ENCODE data around the gene ARID2.
A peak's percentile ranks its signal among the peaks of the same experiment; 100 is the strongest.

The ARID2 gene

DNA sequence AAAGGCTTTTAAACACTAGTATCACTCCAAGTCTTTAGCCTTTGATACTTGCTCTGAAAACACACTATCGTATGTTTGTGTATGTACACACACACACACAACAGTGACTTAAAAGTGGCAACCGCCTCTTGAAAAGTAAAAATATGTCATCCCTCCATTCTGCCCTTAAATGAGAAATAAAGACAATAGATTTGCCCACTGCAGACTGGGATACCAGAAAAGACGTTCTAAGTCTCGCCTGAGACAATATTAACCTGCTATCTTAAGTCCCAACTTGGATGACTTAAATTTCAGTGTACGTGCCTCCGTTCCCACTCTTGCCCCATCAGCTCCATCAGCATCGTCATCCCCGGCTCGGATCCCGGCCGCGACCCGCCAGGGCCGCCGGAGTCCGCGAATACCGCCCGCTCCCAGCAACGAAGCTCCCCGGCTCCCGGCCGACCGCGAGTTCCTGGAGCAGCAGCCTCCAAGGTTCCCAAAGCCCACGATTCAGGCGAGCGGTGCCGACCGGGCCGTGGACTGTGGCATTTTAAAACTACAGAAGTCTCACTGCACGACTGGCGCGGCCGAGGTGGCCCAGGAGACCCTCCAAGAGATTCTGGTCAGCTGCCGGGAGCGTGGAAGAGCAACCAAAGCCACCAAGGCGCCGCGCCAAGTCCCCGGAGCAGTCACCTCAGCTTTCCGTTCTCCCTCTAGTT, 2.8 kb upstream of the ARID2 start:
- Histone ChIP-seq H3K4me2 (peak overlapping the region; percentile 92), H3K4me1 (ENCODE audit: low read depth, poor library complexity, severe bottlenecking) (peaks cover 28% of the 10 kb centered on the region), H3K4me3 (IDR thresholded peaks at IDR 0.05; ENCODE audit: insufficient read depth, low read depth, low read length) (no peak overlapping the region), H3K27ac (peak overlapping the region; percentile 99), H4K20me1 (ENCODE audit: insufficient read depth) (peaks cover 6% of the 10 kb centered on the region; the same call in 1 of the 2 replicates), H3K79me2 (ENCODE audit: insufficient read depth, low read depth) (peaks cover 81% of the 10 kb centered on the region), H3K27me3 (ENCODE audit: insufficient read depth, low read depth) (no peaks in the 10 kb centered on the region), H3K9ac (peak overlapping the region; percentile 99), H3K36me3 (ENCODE audit: insufficient read depth) (no peaks in the 10 kb centered on the region), H2AFZ (ENCODE audit: low read depth) (peak overlapping the region; percentile 44)
- TF ChIP-seq, protein P1, sequence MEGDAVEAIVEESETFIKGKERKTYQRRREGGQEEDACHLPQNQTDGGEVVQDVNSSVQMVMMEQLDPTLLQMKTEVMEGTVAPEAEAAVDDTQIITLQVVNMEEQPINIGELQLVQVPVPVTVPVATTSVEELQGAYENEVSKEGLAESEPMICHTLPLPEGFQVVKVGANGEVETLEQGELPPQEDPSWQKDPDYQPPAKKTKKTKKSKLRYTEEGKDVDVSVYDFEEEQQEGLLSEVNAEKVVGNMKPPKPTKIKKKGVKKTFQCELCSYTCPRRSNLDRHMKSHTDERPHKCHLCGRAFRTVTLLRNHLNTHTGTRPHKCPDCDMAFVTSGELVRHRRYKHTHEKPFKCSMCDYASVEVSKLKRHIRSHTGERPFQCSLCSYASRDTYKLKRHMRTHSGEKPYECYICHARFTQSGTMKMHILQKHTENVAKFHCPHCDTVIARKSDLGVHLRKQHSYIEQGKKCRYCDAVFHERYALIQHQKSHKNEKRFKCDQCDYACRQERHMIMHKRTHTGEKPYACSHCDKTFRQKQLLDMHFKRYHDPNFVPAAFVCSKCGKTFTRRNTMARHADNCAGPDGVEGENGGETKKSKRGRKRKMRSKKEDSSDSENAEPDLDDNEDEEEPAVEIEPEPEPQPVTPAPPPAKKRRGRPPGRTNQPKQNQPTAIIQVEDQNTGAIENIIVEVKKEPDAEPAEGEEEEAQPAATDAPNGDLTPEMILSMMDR (conservative IDR thresholded peaks at IDR 0.05; ENCODE audit: low read depth, low read length) = no peak

DNA sequence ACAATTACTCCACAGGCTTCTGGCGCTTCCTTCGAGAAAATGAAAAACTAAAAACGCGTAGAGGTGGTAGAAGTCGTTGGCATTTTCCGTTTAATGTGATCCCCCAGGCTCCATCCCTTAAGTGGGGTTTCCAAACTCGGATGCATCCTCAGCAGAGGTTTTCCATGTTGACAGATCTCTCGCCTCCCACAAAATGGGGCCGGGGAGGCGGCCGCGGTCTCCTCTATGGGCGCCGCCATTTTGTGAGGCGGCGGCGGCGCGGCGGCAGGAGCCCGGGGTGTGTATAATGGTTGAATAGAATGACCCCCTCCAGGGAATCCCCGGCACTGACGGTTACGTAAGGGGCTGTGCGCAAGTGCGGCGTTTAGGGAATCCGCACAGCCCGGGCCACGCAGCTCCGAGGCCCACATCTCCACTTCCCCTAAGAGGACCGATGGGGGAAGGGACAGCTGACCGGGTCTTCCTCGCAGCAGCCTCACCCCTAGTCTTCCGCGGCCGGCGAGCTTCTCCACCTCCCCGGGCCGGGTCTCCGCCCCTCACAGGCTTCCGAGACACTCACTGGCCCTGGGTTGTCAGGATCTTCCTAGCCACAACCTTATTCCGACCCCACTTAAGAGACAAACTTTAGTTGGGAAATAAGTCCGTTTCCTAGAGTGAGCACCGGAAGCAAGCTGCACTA, 2.1 kb upstream of the ARID2 start:
- H3K27me3 ChIP-seq (ENCODE audit: insufficient read depth, low read depth) = no peaks in the 10 kb centered on the region
- peak overlapping the region; percentile 99 for H3K27ac ChIP-seq
- peak overlapping the region; percentile 54 for H2AFZ ChIP-seq (ENCODE audit: low read depth)
- H3K4me3 ChIP-seq (IDR thresholded peaks at IDR 0.05; ENCODE audit: insufficient read depth, low read depth, low read length) = no peak overlapping the region
- H3K4me2 ChIP-seq = peak overlapping the region; percentile 95
- H3K79me2 ChIP-seq (ENCODE audit: insufficient read depth, low read depth) = peaks cover 81% of the 10 kb centered on the region
- H3K36me3 ChIP-seq (ENCODE audit: insufficient read depth) = no peaks in the 10 kb centered on the region
- peak overlapping the region; percentile 99 for H3K9ac ChIP-seq
- H3K4me1 ChIP-seq (ENCODE audit: low read depth, poor library complexity, severe bottlenecking) = peaks cover 28% of the 10 kb centered on the region
- TF ChIP-seq, protein P1 (conservative IDR thresholded peaks at IDR 0.05; ENCODE audit: low read depth, low read length) = no peak; the same call in 1 of the 2 replicates
- H4K20me1 ChIP-seq (ENCODE audit: insufficient read depth) = peaks cover 6% of the 10 kb centered on the region; the same call in 1 of the 2 replicates

DNA sequence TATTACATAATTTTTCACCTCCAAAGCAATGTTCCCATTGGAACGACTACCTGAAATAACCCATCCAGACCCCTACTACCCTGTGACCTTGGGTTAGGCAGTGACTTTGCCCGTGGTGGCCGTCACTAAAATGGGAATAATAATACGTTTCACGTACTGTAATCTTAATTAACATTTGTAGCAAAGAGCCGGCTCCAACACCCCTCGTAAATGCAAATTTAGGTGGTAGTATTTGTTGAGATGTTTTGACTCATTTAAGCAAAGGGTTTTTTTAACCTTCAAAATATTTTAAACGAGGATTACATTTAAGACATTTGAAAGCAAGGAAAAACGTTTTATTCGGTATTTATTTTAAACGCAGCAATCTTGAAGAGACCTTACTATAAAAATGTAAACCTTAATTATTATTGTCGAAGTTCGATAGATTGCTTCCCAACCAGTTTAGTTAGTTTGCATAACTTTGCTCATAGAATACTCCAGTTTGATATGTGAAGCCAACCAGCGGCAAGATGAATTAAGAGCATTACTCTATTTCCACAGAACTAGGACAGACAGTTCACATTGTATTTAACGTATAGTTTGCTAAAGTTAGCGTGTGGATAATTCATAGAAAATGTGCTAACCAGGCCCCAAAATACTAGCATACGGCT, 1.4 kb upstream of the ARID2 start:
- Histone ChIP-seq H3K27me3 (ENCODE audit: insufficient read depth, low read depth) (no peaks in the 10 kb centered on the region), H3K36me3 (ENCODE audit: insufficient read depth) (no peaks in the 10 kb centered on the region), H3K4me3 (IDR thresholded peaks at IDR 0.05; ENCODE audit: insufficient read depth, low read depth, low read length) (no peak overlapping the region), H3K4me1 (ENCODE audit: low read depth, poor library complexity, severe bottlenecking) (peaks cover 22% of the 10 kb centered on the region), H3K27ac (peak overlapping the region; percentile 99), H3K79me2 (ENCODE audit: insufficient read depth, low read depth) (peaks cover 81% of the 10 kb centered on the region), H4K20me1 (ENCODE audit: insufficient read depth) (peaks cover 6% of the 10 kb centered on the region; the same call in 1 of the 2 replicates), H3K9ac (peak overlapping the region; percentile 99), H3K4me2 (peak overlapping the region; percentile 95), H2AFZ (ENCODE audit: low read depth) (peak overlapping the region; percentile 54)
- TF ChIP-seq, protein P1 (conservative IDR thresholded peaks at IDR 0.05; ENCODE audit: low read depth, low read length) = no peak

DNA sequence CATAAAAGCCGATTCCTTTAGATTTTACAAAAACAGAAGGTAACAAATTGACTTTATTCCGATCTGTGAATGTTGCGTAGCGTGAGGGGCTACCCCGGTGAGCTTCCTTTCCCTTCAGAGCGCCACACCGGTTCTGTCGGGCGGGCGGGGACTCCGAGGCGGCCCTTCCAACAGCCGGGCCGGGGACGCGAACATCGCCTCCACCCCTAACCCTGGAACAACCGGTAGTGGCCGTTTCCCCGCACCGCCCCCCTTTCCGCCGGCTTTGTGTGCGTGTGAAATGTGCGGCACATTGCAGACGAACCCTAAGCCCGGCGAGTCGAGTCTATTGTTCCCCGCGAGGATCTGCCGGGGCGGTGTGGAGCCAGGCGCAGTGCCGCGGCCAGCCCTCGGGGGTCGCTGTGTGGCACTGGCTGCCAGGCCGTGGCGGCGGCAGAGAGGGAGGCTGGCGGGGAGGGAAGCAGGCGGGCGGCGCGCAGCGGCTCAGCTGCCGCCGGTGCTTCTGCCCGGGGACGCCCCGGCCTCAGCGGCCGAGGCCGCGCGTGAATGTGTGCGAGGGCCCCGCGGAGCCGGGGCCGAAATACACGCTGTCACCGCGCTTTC, 775 bp upstream of the ARID2 start:
- Histone ChIP-seq H4K20me1 (ENCODE audit: insufficient read depth) (peaks cover 6% of the 10 kb centered on the region; the same call in 1 of the 2 replicates), H3K9ac (peak overlapping the region; percentile 99), H3K4me1 (ENCODE audit: low read depth, poor library complexity, severe bottlenecking) (peaks cover 22% of the 10 kb centered on the region), H3K4me3 (IDR thresholded peaks at IDR 0.05; ENCODE audit: insufficient read depth, low read depth, low read length) (no peak overlapping the region), H3K27ac (peak overlapping the region; percentile 99), H3K4me2 (peak overlapping the region; percentile 95), H2AFZ (ENCODE audit: low read depth) (peak overlapping the region; percentile 54; the same call in 1 of the 2 replicates), H3K79me2 (ENCODE audit: insufficient read depth, low read depth) (peaks cover 81% of the 10 kb centered on the region), H3K36me3 (ENCODE audit: insufficient read depth) (no peaks in the 10 kb centered on the region), H3K27me3 (ENCODE audit: insufficient read depth, low read depth) (no peaks in the 10 kb centered on the region)
- TF ChIP-seq, protein P1 (conservative IDR thresholded peaks at IDR 0.05; ENCODE audit: low read depth, low read length) = peak; percentile 66

All from KMS-11 (cell line).